GM19328 (cell line): ENCODE data around the gene ATP8B3.

Experiments used
- ATAC-seq: cut with Tn5 transposase; IDR thresholded peaks from one replicate; pipeline ENCODE4 v1.9.1; 2021; ENCODE audit warnings: mild to moderate bottlenecking, moderate library complexity; ENCODE audit not compliant: unreplicated experiment

The ATP8B3 gene

GRCh38 chr19:1836458-1837221, 24.6 kb upstream of the ATP8B3 start:
- ATAC-seq: no peak

- no peak for ATAC-seq
These were observed 21.5 kb upstream of the ATP8B3 start for GRCh38 chr19:1833540-1833939.

- ATAC-seq: no peak
These were observed 20.1 kb upstream of the ATP8B3 start for GRCh38 chr19:1832046-1832663.

GRCh38 chr19:1830978-1831377, 18.9 kb upstream of the ATP8B3 start:
- ATAC-seq: no peak

- ATAC-seq: no peak
These were observed 18.5 kb upstream of the ATP8B3 start for GRCh38 chr19:1830568-1830967.

GRCh38 chr19:1829958-1830357, 17.9 kb upstream of the ATP8B3 start:
- no peak for ATAC-seq

GRCh38 chr19:1828279-1829238, 16.5 kb upstream of the ATP8B3 start:
- no peak for ATAC-seq

- no peak for ATAC-seq
These were observed 15.6 kb upstream of the ATP8B3 start for GRCh38 chr19:1827566-1828278.

GRCh38 chr19:1826557-1827521, 14.8 kb upstream of the ATP8B3 start:
- no peak for ATAC-seq

- no peak for ATAC-seq
These were observed 14.0 kb upstream of the ATP8B3 start for GRCh38 chr19:1825909-1826556.

GRCh38 chr19:1824252-1824622, 12.2 kb upstream of the ATP8B3 start:
- ATAC-seq: no peak

GRCh38 chr19:1823539-1824251, 11.6 kb upstream of the ATP8B3 start:
- ATAC-seq: no peak

GRCh38 chr19:1823020-1823419, 10.9 kb upstream of the ATP8B3 start:
- ATAC-seq: no peak

- ATAC-seq: no peak
These were observed 10.1 kb upstream of the ATP8B3 start for GRCh38 chr19:1822210-1822609.

- no peak for ATAC-seq
These were observed 7.5 kb upstream of the ATP8B3 start for GRCh38 chr19:1819341-1820255.

GRCh38 chr19:1818549-1819195, 6.6 kb upstream of the ATP8B3 start:
- no peak for ATAC-seq

GRCh38 chr19:1817553-1818179, 5.6 kb upstream of the ATP8B3 start:
- ATAC-seq: no peak
